K562 (cell line): ENCODE results near the gene ZNF474. TPM values are rescaled to one million over a fixed set of nuclear protein-coding genes. Genes with fewer than 3 reads are reported as not detected.

Experiments
- HDAC3 ChIP-seq: fragments of 450-650 bp; IDR thresholded peaks from 2 replicates; pipeline ENCODE4 v1.6.1; 2018; ENCODE audit warnings: borderline replicate concordance, mild to moderate bottlenecking, moderate library complexity; ENCODE audit not compliant: partially characterized antibody
- HOXB6 ChIP-seq: fragments of 250-450 bp; sonication (Bioruptor Pico); IDR thresholded peaks from 2 replicates; pipeline ENCODE4 v1.5.1; 2022; ENCODE audit warnings: mild to moderate bottlenecking, borderline replicate concordance
- LEF1 ChIP-seq: fragments of 450-650 bp; IDR thresholded peaks from 2 replicates; pipeline ENCODE4 v1.6.1; 2016; ENCODE audit warnings: mild to moderate bottlenecking
- NBN ChIP-seq: fragments of 450-650 bp; IDR thresholded peaks from 2 replicates; pipeline ENCODE4 v1.6.1; 2016; ENCODE audit warnings: low read depth, mild to moderate bottlenecking
- NR2F6 ChIP-seq: fragments of 450-650 bp; formaldehyde crosslinking; IDR thresholded peaks from 2 replicates; pipeline ENCODE4 v1.4.0; 2020; ENCODE audit warnings: mild to moderate bottlenecking
- SMARCE1 ChIP-seq: fragments of 450-650 bp; IDR thresholded peaks from 2 replicates; pipeline ENCODE4 v1.7.1; 2016; ENCODE audit warnings: mild to moderate bottlenecking
- ZNF134 ChIP-seq: fragments of 250-450 bp; sonication (Bioruptor Pico); conservative IDR thresholded peaks from 2 replicates; pipeline ENCODE4 v1.4.0; 2020
- polyA plus RNA-seq, 8 experiments: library from polyadenylated mRNA; depleted of rRNA in 4 of 8; stranded (reverse) in 5 of 8; unstranded in 3 of 8; fragments of >200 nt; fragmentation: Nextera tagmentation in 2 of 8; fragmentation: Illumina TruSeq in 1 of 8; extraction: Ambion mirVana in 2 of 8; extraction: Trizol in 1 of 8; gene quantifications; 2 replicates each; pipeline versions ENCODE4 v1.2.1 to v1.2.3, GENCODE V29; 2011 to 2014; ENCODE audit warnings: inconsistent platforms in 1 of 8, missing spikeins in 1 of 8
- total RNA-seq, 7 experiments: library from RNA; depleted of rRNA in 6 of 7; stranded (reverse); fragments of >200 nt in 6 of 7; fragmentation: Illumina TruSeq in 2 of 7; extraction: Trizol in 2 of 7; gene quantifications; 2 replicates each; pipeline versions ENCODE4 v1.2.1 to v1.2.3, GENCODE V29; 2011 to 2021; ENCODE audit warnings: low replicate concordance in 1 of 7
- TF ChIP-seq, protein P1 (sequence below): fragments of 450-650 bp; IDR thresholded peaks from one replicate; pipeline ENCODE4 v1.6.1; 2018; ENCODE audit warnings: mild to moderate bottlenecking, moderate library complexity; ENCODE audit not compliant: partially characterized antibody
- TF ChIP-seq, protein P2 (sequence below): fragments of 250-450 bp; sonication (Bioruptor Pico); IDR thresholded peaks from 2 replicates; pipeline ENCODE4 v1.5.1; 2021; ENCODE audit warnings: mild to moderate bottlenecking
- TF ChIP-seq, protein P3 (sequence below): fragments of 200-800 bp; sonication (Bioruptor generic); IDR thresholded peaks from 2 replicates; pipeline ENCODE4 v1.6.1; 2016; ENCODE audit warnings: missing genetic modification characterization, missing compliant biosample characterization
- TF ChIP-seq, protein P4 (sequence below): sonication (generic); formaldehyde crosslinking; IDR thresholded peaks from 2 replicates; pipeline ENCODE4 v1.8.0; 2022; ENCODE audit warnings: mild to moderate bottlenecking, low read depth, missing genetic modification reagents
- TF ChIP-seq, protein P5 (sequence below): IDR thresholded peaks from 2 replicates; pipeline ENCODE4 v1.6.1; 2011; ENCODE audit warnings: borderline replicate concordance, low read depth, mild to moderate bottlenecking, moderate library complexity, low read length; ENCODE audit not compliant: insufficient read depth, poor library complexity, severe bottlenecking
- TF ChIP-seq, protein P6 (sequence below): fragments of 250-450 bp; sonication (Bioruptor Pico); IDR thresholded peaks from 2 replicates; pipeline ENCODE4 v1.8.0; 2022; ENCODE audit warnings: inconsistent platforms, mild to moderate bottlenecking, moderate library complexity, borderline replicate concordance

The ZNF474 gene
- total and polyA plus RNA-seq, 9 of the 15 experiments (the other 6 are each of a cell fraction or from before 2014, with no cell fraction given): 0.16 to 0.62 (median 0.39) TPM

DNA sequence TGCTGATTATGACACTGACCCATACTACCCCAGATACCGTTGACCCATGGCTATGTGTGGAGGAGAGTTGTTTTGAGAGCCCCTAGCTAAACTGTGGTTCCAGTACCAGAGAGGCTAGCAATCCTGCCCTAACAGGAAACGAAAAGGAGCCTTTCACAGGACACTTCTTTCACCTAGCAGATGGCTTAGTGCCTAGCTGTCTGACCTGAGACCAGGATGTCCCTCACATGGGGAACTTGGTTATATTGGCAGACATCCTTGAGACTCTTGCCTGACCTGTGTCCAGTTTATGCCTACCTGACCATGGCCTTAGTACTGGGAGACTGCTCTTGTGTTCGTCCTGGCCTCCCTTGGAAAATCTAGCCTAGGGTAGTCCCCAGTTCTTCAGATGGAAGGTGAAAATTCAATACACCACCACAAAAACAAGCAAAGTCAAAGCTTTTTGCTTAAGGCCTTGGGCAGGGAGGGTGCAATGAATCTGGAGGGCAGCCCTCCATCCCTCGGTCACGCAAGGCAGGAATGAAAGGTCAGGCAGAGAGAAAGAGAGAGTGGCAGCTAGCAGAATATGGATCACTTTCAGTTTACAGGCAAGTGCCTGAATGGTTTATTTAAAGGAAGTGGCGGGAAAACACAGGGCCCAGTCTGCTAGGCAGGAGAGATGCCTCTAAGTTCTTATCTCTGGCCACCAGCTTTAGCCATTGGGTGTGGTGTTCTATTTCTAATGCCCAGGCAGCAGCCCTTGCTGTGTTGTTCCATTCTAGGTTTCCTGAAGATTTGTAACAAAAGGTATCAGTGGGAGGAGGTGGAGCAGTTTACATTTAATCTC is 16.4 kb upstream of the ZNF474 start (continued):
- TF ChIP-seq, protein P1, sequence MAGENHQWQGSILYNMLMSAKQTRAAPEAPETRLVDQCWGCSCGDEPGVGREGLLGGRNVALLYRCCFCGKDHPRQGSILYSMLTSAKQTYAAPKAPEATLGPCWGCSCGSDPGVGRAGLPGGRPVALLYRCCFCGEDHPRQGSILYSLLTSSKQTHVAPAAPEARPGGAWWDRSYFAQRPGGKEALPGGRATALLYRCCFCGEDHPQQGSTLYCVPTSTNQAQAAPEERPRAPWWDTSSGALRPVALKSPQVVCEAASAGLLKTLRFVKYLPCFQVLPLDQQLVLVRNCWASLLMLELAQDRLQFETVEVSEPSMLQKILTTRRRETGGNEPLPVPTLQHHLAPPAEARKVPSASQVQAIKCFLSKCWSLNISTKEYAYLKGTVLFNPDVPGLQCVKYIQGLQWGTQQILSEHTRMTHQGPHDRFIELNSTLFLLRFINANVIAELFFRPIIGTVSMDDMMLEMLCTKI: no peak
- no peak for TF ChIP-seq HOXB6 (CRISPR knock-in tag)
- TF ChIP-seq, protein P2, sequence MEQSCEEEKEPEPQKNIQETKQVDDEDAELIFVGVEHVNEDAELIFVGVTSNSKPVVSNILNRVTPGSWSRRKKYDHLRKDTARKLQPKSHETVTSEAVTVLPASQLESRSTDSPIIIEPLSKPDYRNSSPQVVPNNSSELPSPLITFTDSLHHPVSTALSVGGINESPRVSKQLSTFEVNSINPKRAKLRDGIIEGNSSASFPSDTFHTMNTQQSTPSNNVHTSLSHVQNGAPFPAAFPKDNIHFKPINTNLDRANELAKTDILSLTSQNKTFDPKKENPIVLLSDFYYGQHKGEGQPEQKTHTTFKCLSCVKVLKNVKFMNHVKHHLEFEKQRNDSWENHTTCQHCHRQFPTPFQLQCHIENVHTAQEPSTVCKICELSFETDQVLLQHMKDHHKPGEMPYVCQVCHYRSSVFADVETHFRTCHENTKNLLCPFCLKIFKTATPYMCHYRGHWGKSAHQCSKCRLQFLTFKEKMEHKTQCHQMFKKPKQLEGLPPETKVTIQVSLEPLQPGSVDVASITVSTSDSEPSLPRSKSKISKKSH (CRISPR knock-in tag): no peak
- TF ChIP-seq NBN: peak; percentile 62; the same call in 1 of the 2 replicates
- TF ChIP-seq, protein P3, sequence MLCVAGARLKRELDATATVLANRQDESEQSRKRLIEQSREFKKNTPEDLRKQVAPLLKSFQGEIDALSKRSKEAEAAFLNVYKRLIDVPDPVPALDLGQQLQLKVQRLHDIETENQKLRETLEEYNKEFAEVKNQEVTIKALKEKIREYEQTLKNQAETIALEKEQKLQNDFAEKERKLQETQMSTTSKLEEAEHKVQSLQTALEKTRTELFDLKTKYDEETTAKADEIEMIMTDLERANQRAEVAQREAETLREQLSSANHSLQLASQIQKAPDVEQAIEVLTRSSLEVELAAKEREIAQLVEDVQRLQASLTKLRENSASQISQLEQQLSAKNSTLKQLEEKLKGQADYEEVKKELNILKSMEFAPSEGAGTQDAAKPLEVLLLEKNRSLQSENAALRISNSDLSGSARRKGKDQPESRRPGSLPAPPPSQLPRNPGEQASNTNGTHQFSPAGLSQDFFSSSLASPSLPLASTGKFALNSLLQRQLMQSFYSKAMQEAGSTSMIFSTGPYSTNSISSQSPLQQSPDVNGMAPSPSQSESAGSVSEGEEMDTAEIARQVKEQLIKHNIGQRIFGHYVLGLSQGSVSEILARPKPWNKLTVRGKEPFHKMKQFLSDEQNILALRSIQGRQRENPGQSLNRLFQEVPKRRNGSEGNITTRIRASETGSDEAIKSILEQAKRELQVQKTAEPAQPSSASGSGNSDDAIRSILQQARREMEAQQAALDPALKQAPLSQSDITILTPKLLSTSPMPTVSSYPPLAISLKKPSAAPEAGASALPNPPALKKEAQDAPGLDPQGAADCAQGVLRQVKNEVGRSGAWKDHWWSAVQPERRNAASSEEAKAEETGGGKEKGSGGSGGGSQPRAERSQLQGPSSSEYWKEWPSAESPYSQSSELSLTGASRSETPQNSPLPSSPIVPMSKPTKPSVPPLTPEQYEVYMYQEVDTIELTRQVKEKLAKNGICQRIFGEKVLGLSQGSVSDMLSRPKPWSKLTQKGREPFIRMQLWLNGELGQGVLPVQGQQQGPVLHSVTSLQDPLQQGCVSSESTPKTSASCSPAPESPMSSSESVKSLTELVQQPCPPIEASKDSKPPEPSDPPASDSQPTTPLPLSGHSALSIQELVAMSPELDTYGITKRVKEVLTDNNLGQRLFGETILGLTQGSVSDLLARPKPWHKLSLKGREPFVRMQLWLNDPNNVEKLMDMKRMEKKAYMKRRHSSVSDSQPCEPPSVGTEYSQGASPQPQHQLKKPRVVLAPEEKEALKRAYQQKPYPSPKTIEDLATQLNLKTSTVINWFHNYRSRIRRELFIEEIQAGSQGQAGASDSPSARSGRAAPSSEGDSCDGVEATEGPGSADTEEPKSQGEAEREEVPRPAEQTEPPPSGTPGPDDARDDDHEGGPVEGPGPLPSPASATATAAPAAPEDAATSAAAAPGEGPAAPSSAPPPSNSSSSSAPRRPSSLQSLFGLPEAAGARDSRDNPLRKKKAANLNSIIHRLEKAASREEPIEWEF: no peak
- TF ChIP-seq, protein P4, sequence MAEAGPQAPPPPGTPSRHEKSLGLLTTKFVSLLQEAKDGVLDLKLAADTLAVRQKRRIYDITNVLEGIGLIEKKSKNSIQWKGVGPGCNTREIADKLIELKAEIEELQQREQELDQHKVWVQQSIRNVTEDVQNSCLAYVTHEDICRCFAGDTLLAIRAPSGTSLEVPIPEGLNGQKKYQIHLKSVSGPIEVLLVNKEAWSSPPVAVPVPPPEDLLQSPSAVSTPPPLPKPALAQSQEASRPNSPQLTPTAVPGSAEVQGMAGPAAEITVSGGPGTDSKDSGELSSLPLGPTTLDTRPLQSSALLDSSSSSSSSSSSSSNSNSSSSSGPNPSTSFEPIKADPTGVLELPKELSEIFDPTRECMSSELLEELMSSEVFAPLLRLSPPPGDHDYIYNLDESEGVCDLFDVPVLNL (CRISPR knock-in tag): peak; percentile 89
- TF ChIP-seq LEF1: peak; percentile 94
- TF ChIP-seq NR2F6: no peak
- no peak for TF ChIP-seq ZNF134 (CRISPR knock-in tag)
- TF ChIP-seq HDAC3: peak; percentile 78
- TF ChIP-seq, protein P5, sequence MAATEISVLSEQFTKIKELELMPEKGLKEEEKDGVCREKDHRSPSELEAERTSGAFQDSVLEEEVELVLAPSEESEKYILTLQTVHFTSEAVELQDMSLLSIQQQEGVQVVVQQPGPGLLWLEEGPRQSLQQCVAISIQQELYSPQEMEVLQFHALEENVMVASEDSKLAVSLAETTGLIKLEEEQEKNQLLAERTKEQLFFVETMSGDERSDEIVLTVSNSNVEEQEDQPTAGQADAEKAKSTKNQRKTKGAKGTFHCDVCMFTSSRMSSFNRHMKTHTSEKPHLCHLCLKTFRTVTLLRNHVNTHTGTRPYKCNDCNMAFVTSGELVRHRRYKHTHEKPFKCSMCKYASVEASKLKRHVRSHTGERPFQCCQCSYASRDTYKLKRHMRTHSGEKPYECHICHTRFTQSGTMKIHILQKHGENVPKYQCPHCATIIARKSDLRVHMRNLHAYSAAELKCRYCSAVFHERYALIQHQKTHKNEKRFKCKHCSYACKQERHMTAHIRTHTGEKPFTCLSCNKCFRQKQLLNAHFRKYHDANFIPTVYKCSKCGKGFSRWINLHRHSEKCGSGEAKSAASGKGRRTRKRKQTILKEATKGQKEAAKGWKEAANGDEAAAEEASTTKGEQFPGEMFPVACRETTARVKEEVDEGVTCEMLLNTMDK: no peak
- TF ChIP-seq, protein P6, sequence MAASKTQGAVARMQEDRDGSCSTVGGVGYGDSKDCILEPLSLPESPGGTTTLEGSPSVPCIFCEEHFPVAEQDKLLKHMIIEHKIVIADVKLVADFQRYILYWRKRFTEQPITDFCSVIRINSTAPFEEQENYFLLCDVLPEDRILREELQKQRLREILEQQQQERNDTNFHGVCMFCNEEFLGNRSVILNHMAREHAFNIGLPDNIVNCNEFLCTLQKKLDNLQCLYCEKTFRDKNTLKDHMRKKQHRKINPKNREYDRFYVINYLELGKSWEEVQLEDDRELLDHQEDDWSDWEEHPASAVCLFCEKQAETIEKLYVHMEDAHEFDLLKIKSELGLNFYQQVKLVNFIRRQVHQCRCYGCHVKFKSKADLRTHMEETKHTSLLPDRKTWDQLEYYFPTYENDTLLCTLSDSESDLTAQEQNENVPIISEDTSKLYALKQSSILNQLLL: no peak
- TF ChIP-seq SMARCE1: peak; percentile 94
